Esophagus muscularis mucosa (tissue), 4 donors: ENCODE measurements around the gene GFPT1. TPM values are rescaled to one million over a fixed set of nuclear protein-coding genes. Genes with fewer than 3 reads are reported as not detected.

Source experiments
- DNase-seq: peaks from one replicate; pipeline ENCODE4 v3.0.0-alpha.2; 2017; ENCODE audit errors: extremely low spot score
- H3K27ac ChIP-seq, 4 donors: fragments of 200-600 bp; sonication (generic); replicated peaks in 1 of 4; 1 replicate in 3 of 4; 2 replicates in 1 of 4; pipeline ENCODE4 v1.5.1; 2016 to 2019; ENCODE audit warnings: mild to moderate bottlenecking in 1 of 4
- H3K27me3 ChIP-seq, 4 donors: fragments of 200-600 bp; sonication (generic); one replicate each; pipeline versions ENCODE4 v1.5.1 to v1.6.0; 2016 to 2019
- H3K36me3 ChIP-seq, 4 donors: fragments of 200-600 bp; sonication (generic); one replicate each; pipeline ENCODE4 v1.5.1; 2016 to 2019
- H3K4me1 ChIP-seq, 4 donors: fragments of 200-600 bp; sonication (generic); one replicate each; pipeline ENCODE4 v1.5.1; 2016 to 2019
- H3K4me3 ChIP-seq, 4 donors: fragments of 200-600 bp; sonication (generic); 1 replicate in 2 of 4; 2 replicates in 2 of 4; pipeline ENCODE4 v1.5.1; 2016 to 2019; ENCODE audit warnings: mild to moderate bottlenecking in 4 of 4, moderate library complexity in 1 of 4
- H3K9me3 ChIP-seq, 4 donors: fragments of 200-600 bp; sonication (generic); 1 replicate in 3 of 4; 2 replicates in 1 of 4; pipeline ENCODE4 v1.5.1; 2016 to 2019
- CTCF ChIP-seq, 3 experiments: fragments of 200-600 bp in 2 of 3; fragments of 450-650 bp in 1 of 3; sonication (generic) in 2 of 3; IDR thresholded peaks; one replicate each; pipeline ENCODE4 v1.5.1; 2017 to 2019; ENCODE audit warnings: antibody characterized with exemption in 3 of 3, mild to moderate bottlenecking in 2 of 3, moderate library complexity in 1 of 3
- EP300 ChIP-seq: sonication (generic); formaldehyde crosslinking; IDR thresholded peaks from one replicate; pipeline ENCODE4 v1.6.1; 2017; ENCODE audit warnings: antibody characterized with exemption
- POLR2A ChIP-seq: fragments of 450-650 bp; IDR thresholded peaks from one replicate; pipeline ENCODE4 v1.6.1; 2017; ENCODE audit warnings: antibody characterized with exemption, moderate library complexity, mild to moderate bottlenecking, low read depth
- POLR2AphosphoS5 ChIP-seq, 2 donors: sonication (generic); formaldehyde crosslinking; IDR thresholded peaks; one replicate each; pipeline ENCODE4 v1.6.1; 2017; ENCODE audit warnings: antibody characterized with exemption in 2 of 2
- WGBS: methylation state at CpG from one replicate; pipeline ENCODE4 v1.1.5; 2018; 5-methylcytosine and 5-hydroxymethylcytosine counted together
- intact Hi-C: fragments of 100-400 bp; cut with DNase I; formaldehyde crosslinking; loops from one replicate; pipeline ENCODE4 v1.15.1; 2023
- total RNA-seq, 4 donors: library from RNA; depleted of rRNA; stranded (reverse); fragments of >200 nt; gene quantifications; one replicate each; pipeline versions ENCODE4 v1.1.0 to v1.2.1, GENCODE V29; 2016

GFPT1 gene
- total RNA-seq, 4 donors from 2014 or later = 17.4 to 25.3 (median 23.2) TPM

GRCh38 chr2:69393963-69394362, 6.9 kb upstream of the GFPT1 start:
- H3K36me3 ChIP-seq = peaks cover 18 to 52% (median 31%) of the 10 kb centered on the region in 4 donors
- TF ChIP-seq CTCF (IDR thresholded peaks at IDR 0.05) = no peak
- TF ChIP-seq EP300 = no peak
- TF ChIP-seq POLR2AphosphoS5 (IDR thresholded peaks at IDR 0.05) = no peak
- no peak for TF ChIP-seq POLR2A
- DNase-seq = no peak
- intact Hi-C loops = no loop called here
- no peak overlapping the region for H3K27ac ChIP-seq
- H3K9me3 ChIP-seq = no peaks in the 10 kb centered on the region
- no peak overlapping the region for H3K4me3 ChIP-seq
- H3K4me1 ChIP-seq = peaks cover 0 to 4% (median 0%) of the 10 kb centered on the region in 4 donors
- H3K27me3 ChIP-seq = no peaks in the 10 kb centered on the region

GRCh38 chr2:69390471-69390870, 3.4 kb upstream of the GFPT1 start:
- no peak for TF ChIP-seq POLR2A
- no peak for TF ChIP-seq POLR2AphosphoS5 (IDR thresholded peaks at IDR 0.05)
- TF ChIP-seq CTCF (IDR thresholded peaks at IDR 0.05) = no peak
- no peak for TF ChIP-seq EP300
- DNase-seq = no peak
- Histone ChIP-seq H3K9me3 (no peaks in the 10 kb centered on the region), H3K36me3 (peaks cover 8 to 27% (median 15%) of the 10 kb centered on the region in 4 donors), H3K27me3 (no peaks in the 10 kb centered on the region), H3K4me3 (no peak overlapping the region), H3K27ac (no peak overlapping the region), H3K4me1 (peaks cover 12 to 22% (median 18%) of the 10 kb centered on the region in 4 donors)
- 78% methylated on average over 3 of the region's 3 CpGs for WGBS
- intact Hi-C loops = no loop called here

GRCh38 chr2:69390001-69390400, 3.0 kb upstream of the GFPT1 start:
- no peaks in the 10 kb centered on the region for H3K27me3 ChIP-seq
- no peaks in the 10 kb centered on the region for H3K9me3 ChIP-seq
- no peak overlapping the region for H3K27ac ChIP-seq
- DNase-seq = no peak
- TF ChIP-seq POLR2A (no peak), POLR2AphosphoS5 (IDR thresholded peaks at IDR 0.05) (no peak), CTCF (IDR thresholded peaks at IDR 0.05) (no peak), EP300 (no peak)
- WGBS = 84% methylated on average over 3 of the region's 3 CpGs
- peaks cover 5 to 22% (median 14%) of the 10 kb centered on the region in 4 donors for H3K36me3 ChIP-seq
- H3K4me3 ChIP-seq = no peak overlapping the region
- intact Hi-C loops = no loop called here
- H3K4me1 ChIP-seq = peaks cover 12 to 26% (median 22%) of the 10 kb centered on the region in 4 donors

- Histone ChIP-seq H3K4me1 (peaks cover 12 to 31% (median 29%) of the 10 kb centered on the region in 4 donors), H3K27me3 (no peaks in the 10 kb centered on the region), H3K9me3 (no peaks in the 10 kb centered on the region), H3K36me3 (peaks cover 3 to 15% (median 8%) of the 10 kb centered on the region in 4 donors), H3K27ac (no peak overlapping the region), H3K4me3 (no peak overlapping the region)
- TF ChIP-seq EP300 (no peak), POLR2A (no peak), POLR2AphosphoS5 (IDR thresholded peaks at IDR 0.05) (no peak), CTCF (IDR thresholded peaks at IDR 0.05) (no peak)
- intact Hi-C loops = loop anchor here (10.0 kb wide), 2 partner anchors 256 to 326 kb away; partner anchors contain the start of gene AAK1
- DNase-seq = no peak
- WGBS = 92% methylated on average over 3 of the region's 3 CpGs
Observed at GRCh38 chr2:69389271-69389670, 2.2 kb upstream of the GFPT1 start.
